GM21825 (cell line): ENCODE data around the gene TPSB2.
"Not testable (repeated sequence)": the region's sequence is repeated elsewhere in the genome, so short reads cannot be mapped to it uniquely, and the experiment has no call there.

Experiments used
- ATAC-seq: cut with Tn5 transposase; IDR thresholded peaks from one replicate; pipeline ENCODE4 v1.9.1; 2021; ENCODE audit warnings: mild to moderate bottlenecking, moderate library complexity; ENCODE audit not compliant: unreplicated experiment

TPSB2 gene

DNA sequence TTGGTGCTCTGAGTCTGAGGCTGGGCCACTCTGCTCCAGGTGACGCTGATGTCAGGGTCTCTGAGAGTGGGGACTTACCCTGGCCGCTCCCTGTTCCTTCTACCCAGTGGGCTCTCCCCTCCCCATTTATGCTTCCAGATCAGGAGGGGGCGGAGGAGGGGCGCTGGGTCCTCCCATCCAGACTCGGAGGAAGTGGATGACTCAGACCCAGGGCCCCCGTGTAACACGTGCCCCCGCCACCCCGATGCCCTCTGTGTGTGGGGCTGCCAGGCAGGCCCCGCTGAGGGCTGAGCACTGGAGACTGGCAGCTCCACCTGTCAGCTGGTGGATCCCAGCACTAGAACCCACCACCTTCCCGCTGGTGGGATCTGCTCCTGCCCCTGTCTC, at the start of gene TPSB2:
TSS of gene TPSB2 (minus strand) at position 101 of the 387 bp plus-strand sequence. CDS start 233 bp downstream, outside the sequence.
- not testable (repeated sequence) for ATAC-seq

DNA sequence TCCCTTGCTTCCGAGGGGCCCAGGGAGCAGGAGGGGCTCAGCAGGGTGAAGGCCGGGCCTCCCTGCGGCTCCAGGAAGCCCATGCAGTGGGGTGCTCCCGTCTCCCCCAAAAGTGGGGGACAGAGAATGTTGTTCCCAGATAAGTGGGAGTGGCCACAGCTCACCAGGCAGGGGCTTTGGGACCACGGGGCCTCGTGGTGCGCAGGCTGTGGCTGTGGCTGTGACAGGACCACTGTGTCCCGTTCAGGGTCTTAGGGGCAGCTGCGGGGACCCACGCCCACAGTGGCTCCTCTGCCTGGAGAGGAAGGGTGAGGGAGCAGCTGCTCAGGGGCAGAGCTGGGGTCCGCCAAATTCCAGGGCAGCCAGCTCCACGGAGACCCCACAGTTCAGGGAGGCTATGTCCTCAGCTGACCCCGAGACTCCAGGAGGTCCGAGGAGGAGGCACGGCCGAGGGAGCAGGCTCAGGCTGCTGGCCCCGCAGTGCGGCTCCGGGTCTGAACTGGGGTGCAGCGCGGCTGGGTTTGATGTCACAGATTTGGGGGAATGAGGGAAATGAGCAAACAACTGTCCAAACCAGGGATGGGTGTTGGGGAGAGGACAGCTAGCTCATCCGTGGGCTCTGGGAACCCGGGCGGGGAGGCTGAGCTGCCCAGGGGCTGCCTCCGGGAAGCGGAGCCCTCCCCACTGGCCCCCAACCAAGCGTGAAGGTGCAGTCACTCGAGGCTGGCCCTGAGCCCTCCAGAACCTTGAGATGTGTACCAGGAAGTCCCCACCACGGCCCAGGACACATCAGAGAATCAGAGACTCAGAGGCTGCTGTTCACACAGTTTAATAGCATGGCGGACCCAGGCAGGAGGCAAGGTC, 49.3 kb upstream of the TPSB2 start:
- no peak for ATAC-seq

DNA sequence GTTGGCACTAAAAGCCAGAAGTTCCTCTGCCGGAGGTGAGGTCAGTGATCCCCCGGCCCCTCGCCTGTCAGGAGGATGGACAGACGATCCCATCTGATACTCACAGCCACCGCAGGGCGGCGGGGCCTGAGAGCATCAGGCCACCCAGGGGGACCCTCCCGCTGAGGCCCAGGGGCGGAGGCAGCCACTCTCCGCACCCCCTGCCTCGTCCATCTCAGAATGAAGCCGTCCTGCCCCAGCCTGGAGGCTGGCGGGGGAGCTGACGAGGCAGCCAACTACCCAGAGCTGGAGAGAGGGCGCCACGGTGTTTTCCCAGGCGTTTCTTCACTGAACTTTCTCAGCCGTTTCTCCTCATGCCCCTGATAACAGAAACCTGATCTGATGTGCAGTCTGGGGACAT, 48.5 kb upstream of the TPSB2 start:
- ATAC-seq = no peak

DNA sequence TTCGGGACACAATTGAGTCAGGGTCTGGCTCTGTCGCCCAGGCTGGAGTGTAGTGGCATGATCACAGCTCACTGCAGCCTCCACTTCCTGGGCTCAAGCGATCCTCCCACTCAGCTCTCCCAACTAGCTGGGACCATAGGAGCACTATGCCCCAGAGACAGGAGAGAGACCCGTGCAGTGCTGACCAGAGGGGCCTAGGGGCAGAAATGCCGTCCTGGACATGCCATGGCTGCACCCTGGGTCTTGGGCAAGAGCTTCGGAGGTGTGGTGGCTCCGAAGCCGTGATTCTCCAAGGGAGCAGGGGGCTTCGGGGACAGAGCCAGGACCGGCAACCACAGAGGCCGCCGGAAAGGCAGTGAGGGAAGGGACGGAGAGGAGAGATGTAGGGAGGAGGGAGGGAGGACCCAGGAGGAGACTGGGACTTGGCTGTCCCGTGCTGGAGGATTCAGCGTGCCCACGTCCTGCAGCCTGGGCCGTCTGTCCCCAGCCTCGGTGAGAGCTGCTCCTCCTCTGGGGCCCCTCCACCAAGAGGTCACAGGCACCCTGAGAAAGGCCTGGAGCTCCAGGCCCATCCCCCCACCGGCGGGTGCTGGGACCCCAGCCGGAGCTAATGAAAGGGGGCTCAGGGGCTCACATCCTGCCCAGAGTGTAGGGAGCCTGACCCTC, 47.8 kb upstream of the TPSB2 start:
- no peak for ATAC-seq

DNA sequence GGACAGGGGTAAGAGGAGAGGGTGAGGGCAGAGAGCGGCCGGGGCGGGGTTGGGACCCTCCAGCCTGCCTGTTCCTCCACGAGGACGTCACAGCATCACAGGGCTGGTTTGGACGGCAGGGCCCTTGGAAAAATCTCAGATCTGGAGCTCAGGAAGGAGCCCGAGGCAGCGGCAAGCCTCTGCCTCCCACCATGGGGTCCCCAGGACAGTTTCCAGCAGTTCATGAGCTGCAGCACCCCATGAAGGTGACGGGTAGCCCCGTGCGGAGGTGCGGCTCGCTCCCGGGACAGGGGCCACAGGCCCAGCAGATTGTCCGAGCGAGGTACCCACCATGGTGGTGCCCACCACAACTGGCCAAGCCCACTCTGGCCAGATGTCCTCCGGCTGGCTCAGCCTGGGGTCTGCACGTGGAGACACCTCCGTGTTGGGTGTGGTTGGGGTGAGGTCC, 47.2 kb upstream of the TPSB2 start:
- no peak for ATAC-seq

DNA sequence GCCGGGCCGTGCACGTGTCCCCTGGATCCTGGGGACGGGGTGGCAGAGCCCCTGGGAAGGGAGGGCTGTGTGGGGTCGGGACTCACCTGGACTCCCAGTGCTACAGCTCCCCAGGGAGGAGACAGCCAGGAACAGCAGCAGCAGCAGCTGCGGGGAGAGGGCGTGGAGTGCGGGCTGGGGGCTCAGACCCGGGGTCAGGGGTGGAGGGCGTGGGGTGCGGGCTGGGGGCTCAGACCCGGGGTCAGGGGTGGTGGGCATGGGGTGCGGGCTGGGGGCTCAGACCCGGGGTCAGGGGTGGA, 46.5 kb upstream of the TPSB2 start:
- no peak for ATAC-seq

DNA sequence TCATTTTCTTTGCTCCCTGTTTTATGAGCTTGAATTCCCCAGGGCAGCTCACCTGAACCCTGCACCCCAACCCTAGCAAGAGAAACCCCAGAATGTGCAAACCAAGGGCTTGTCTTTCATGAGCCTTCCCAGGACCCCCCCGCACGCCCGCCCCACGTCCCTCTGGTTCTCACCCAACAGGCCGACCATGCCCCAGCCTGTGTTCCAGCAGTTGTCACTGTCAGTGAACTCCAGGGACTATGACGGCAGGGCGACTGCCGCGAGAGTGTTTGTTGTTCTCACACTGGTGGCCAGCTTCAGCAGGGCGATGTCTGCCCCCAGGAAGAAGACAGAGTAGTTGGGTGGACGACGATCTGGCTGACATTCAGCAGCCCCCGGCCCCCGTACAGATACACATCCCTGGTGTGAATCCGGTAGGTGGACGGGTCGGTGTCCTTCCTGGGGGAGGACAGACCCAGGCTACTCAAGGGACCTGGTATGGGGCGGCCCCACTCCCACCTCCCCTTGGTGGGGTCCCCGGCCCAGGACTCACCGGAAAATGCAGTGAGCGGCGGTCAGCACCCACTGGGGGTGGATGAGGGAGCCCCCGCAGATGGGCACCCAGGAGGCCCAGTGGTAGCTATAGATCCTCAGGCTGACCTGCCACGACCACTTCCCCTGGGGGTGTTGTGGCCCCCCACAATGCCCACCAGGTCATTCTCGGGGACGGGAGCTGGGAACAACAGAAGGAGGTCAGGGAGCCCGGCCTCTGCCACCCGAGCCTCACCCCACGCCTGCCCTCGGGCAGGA, 46.0 kb upstream of the TPSB2 start:
- ATAC-seq = no peak

DNA sequence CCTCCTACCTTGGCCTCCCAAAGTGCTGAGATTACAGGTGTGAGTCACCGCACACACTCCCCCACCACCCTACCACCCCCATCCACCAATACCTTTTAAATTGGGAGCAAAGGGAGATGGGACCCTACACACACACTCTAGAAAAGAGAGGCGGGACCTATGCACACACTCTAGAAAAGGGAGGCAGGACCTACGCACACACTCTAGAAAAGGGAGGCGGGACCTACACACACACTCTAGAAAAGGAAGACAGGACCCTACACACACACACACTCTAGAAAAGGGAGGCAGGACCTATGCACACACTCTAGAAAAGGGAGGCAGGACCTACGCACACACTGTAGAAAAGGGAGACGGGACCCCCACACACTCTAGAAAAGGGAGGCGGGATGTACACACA, 44.8 kb upstream of the TPSB2 start:
- no peak for ATAC-seq

DNA sequence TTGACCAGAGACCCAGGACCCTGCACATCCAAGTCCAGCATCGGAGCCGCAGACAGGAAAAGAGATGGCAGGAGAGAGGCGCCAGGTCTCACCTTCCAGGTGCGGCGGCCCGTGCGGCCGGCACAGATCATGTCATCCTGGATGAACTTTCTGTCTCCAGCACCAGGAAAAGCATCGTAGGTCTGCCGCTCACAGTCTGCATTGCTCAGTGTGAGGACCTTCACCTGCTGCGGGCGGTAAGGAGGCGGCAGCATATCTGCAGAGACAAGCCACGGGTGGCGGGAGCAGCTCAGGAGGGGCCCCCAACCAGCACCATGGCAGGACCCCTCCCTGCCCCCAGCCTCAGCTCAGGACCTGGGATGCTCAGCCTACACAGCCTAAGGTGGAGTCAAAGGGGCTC, 43.8 kb upstream of the TPSB2 start:
- no peak for ATAC-seq

DNA sequence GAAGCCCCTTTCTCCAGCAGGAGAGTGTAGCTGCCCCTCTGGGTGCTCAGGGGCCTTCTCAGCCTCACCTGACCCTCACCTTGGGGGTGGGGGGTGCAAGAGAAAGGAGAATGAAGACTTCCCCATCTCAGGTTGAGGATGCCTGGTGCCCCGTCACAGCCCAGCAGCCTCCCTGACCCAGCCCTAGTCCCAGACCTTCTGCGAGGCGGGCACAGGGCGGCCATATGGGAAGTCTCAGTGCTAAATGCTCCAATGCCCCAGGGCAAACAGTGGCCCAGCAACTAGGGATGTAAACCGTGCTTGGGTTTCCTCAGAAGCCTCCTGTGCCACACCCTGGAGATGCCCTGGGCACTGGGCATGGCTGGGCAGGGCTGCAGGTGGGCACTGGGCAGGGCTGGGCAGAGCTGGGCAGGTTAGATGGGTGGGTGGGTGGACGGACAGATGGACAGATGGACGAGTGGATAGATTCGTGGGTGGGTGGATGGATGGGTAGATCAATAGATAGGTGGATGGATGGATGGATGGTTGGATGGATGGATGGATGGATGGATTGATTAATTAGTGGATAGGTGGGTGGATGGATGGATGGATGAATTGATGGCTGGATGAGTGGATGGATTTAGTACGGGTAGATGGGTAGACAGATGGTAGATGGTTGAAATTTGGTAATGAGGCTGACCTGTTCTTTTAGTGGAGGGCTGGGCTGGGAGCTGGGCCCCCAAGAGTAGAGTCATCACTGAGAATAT, 42.6 kb upstream of the TPSB2 start:
- ATAC-seq = no peak

DNA sequence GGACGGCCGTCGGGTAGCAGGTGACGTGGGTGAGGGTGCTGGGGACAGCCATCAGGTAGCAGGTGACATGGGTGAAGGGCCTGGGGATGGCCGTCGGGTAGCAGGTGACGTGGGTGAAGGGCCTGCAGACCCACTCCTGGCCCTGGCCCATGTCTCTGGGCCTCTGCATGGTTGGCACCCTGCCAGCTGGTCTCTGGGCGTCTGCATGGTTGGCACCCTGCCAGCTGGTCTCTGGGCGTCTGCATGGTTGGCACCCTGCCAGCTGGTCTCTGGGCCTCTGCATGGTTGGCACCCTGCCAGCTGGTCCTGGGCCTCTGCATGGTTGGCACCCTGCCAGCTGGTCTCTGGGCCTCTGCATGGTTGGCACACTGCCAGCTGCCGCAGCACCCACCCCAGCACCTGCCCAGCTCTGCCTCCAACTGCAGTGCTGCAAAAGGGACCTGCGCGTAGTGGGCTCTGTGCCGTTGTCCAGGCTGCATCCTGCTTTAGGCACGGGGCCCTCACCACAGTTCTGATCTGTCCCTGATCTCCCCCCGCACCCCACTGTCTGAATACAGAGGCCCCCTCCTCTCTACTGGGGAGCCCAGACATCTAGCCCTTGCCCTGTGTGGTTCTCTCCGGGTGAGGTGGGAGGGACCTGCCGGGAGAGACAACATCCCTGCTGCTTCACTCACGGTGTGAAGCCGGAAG, 41.9 kb upstream of the TPSB2 start:
- ATAC-seq = not testable (repeated sequence)

DNA sequence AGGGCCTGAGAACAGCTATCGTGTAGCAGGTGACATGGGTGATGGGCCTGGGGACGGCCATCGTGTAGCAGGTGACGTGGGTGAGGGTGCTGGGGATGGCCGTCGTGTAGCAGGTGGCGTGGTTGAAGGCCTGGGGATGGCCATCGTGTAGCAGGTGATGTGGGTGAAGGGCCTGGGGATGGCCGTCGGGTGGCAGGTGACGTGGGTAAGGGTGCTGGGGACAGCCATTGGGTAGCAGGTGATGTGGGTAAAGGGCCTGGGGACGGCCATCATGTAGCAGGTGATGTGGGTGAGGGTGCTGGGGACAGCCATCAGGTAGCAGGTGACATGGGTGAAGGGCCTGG, 41.4 kb upstream of the TPSB2 start:
- no peak for ATAC-seq

DNA sequence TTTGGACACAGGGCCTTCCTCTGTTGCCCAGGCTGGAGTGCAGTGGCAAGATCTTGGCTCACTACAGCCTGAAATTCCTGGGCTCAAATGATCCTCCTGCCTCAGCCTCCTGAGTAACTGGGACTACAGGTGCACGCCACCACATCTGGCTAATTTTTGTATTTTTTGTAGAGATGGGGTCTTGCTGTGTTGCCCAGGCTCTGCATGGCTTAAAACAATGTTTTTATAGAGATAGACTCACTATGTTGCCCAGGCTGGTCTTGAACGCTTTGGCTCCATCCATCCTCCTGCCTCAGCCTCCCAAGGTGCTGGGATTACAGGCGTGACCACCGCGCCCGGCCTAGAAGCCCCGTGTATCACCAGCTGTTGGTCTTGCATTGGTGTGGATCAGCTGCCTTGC, 39.4 kb upstream of the TPSB2 start:
- ATAC-seq = not testable (repeated sequence)

DNA sequence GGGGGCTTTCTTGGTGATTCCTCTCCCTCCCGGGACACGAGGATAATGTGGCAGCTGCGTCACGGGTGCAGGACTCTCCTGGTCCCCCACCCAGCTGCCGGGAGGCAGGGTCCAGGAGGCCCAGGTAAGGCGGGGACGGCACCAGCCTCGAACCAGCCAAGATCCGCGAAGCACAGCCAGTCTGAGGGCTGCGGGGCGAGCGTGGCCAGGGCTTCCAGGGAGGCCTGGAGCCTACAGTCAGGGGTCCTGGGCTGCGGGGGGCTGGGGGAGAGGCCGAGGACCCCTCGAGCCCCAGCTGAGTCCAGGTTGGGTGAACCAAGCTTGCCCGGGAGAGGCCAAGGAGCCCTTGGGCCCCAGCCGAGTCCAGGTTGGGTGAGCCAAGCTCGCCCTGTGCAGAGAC, 35.8 kb upstream of the TPSB2 start:
- ATAC-seq = no peak

DNA sequence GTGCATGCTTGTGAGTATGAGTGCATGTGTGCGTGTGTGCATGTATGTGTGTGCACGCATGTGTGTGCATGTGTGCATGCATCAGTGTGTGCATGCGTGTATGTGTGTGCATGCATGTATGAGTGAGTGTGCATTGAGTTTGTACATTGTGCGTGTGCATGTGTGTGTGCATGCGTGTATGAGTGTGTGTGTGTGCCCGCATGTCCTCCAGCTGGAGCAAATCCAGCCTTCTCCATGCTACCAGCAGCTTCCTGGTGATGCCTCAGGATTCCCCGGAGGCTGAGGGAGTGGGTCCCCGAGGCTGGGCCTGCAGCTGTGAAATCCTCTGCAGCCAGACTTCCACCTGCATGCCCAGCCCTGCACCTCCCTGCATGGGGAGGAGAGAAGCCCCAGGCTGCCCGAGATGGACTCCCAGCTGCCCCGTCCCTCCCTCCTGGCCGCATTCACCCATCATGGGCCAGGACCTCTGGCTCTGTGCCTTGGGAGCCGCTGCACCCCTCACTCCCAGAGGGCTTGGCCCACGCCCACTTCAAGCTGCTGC, 35.2 kb upstream of the TPSB2 start:
- ATAC-seq = no peak

DNA sequence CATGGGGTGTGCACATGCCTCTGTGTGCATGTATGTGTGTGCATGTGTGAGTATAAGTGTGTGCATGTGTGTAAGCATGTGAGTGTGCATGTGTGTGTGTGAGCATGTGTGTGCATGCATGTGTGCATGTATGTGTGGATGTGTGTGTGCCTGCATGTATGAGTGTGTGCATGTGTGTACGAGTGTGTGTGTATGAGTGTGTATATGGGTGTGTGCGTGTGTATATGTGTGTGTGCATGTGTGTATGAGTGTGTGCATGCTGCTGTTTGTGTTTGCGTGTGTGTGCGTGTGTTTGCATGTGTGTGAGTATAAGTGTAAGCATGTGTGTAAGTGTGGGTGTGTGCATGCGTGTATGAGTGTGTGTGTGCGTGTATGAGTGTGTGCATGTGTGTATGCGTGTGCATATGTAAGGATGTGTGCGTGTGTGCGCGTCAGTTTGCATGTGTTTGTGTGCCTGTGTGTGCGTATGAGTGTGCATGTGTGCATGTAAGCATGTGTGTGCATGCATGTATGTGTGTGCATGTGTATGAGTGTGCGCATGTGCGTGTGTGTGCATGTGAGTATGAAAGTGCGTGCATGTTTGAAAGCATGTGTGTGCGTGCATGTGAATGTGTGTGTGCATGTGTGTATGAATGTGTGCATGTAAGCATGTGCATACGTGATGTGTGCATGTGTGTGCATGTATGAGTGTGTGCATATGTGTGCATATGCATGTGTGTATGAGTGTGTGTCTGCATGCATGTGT, 34.5 kb upstream of the TPSB2 start:
- ATAC-seq = no peak

DNA sequence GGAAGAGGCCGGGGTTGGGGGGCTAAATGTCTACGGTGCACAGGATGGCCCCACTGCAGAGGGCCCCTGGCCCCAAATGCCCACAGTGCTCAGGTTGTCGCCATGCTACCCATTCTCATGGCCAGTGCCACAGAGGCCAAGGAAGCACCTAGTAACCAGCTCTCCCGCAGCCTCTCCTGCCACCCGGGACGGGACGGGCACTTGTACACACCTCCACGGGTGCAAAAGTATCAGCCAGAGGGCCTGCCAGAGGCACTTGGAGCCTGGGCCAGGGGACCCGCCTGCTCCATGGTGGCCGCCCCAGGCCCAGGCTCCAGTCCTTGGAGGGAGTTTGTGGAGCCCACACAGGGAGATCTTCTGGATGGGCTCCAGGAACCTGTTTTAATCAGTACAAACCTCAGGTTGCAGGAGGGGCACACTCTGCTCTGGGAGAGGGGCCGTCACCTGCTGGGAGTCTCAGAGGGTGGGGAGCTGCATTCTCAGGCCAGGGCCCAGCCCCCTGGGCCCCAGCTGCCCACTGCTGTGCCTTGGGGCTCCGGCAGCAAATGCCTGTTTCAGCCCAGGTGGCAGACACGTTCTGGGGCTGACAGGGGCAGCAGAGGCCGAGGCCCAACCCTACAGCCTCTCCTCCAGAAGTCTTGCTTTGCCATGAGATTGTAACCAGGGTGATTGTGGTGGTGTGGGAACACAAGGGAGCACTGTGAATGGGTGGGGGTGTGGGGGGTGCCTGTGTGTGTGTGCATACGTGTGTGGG, 33.8 kb upstream of the TPSB2 start:
- no peak for ATAC-seq

DNA sequence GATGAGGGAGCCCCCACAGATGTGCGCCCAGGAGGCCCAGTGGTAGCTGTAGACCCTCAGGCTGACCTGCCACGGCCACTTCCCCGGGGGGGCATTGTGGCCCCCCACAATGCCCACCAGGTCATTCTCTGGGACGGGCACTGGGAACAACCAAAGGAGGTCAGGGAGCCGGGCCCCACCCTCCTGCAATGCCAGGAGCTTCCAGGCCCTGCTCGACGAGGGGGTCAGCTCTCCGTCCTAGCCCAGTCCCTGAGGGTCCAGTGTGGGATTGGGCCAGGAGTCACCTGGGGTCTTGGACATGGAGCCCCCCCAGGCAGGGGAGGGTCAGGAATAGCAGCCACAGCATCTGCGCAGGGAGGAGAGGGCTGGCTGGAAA, 32.9 kb upstream of the TPSB2 start:
- ATAC-seq = no peak
